ENCODE data around the gene RERE.
"Not testable (repeated sequence)": the region's sequence is repeated elsewhere in the genome, so short reads cannot be mapped to it uniquely, and the experiment has no call there.

Gene RERE

DNA sequence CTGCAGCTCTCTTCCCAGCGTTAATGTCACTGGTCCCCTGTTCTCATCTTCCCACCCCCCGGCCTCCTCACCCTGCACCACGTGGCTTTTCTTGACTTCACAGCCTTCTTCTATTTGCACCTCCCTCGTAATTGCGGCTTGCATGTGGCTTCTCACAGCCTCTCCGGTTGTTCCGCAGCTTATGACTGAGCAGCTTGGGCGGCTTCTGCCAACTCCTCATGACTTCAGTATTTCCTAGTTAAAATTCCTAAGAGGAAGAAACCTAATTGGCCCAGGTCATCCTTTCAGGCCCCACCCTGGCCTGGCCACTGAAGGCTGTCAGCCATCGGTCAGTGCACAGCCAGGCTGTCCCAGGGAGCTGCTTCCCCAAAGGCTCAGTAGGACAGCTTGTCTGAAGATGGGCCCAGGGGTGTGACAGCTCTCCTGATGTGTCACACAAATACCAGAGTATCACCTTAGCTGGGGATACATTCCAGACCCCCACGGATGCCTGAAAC lies 8.6 kb upstream of the RERE start:
- DNase-seq (ENCODE audit: extremely low spot score), result no peak
- TF ChIP-seq, protein P1, sequence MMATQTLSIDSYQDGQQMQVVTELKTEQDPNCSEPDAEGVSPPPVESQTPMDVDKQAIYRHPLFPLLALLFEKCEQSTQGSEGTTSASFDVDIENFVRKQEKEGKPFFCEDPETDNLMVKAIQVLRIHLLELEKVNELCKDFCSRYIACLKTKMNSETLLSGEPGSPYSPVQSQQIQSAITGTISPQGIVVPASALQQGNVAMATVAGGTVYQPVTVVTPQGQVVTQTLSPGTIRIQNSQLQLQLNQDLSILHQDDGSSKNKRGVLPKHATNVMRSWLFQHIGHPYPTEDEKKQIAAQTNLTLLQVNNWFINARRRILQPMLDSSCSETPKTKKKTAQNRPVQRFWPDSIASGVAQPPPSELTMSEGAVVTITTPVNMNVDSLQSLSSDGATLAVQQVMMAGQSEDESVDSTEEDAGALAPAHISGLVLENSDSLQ (IDR thresholded peaks at IDR 0.05), result no peak
- no peak for TF ChIP-seq FOXK2 (IDR thresholded peaks at IDR 0.05)
- TF ChIP-seq CTBP1 (IDR thresholded peaks at IDR 0.05; ENCODE audit: borderline replicate concordance), result no peak
- no peak for TF ChIP-seq ARNT (IDR thresholded peaks at IDR 0.05)
- no peak for TF ChIP-seq HDGF (IDR thresholded peaks at IDR 0.05; ENCODE audit: borderline replicate concordance)
- no peak for TF ChIP-seq NFRKB (IDR thresholded peaks at IDR 0.05)
- TF ChIP-seq TARDBP (IDR thresholded peaks at IDR 0.05), result no peak
- TF ChIP-seq SP1 (IDR thresholded peaks at IDR 0.05), result no peak
- TF ChIP-seq LEF1 (IDR thresholded peaks at IDR 0.05; ENCODE audit: borderline replicate concordance), result no peak
- TF ChIP-seq FOXA1 (IDR thresholded peaks at IDR 0.05), result no peak
- TF ChIP-seq SUZ12 (IDR thresholded peaks at IDR 0.05), result no peak
- no peak for TF ChIP-seq FOXM1 (IDR thresholded peaks at IDR 0.05; ENCODE audit: borderline replicate concordance)
- no peak for TF ChIP-seq L3MBTL2 (conservative IDR thresholded peaks at IDR 0.05)
- TF ChIP-seq ELF4 (IDR thresholded peaks at IDR 0.05), result no peak
- TF ChIP-seq ZNF384 (IDR thresholded peaks at IDR 0.05), result no peak
- no peak for TF ChIP-seq BHLHE40 (IDR thresholded peaks at IDR 0.05; ENCODE audit: borderline replicate concordance)
- ChIA-PET CTCF (interaction anchor here (0.7 to 1.1 kb wide), 2 partner anchors 22 to 23 kb away, joined by 3 read pairs; no protein-coding TSS in a partner anchor), POLR2A (interaction anchor here (0.6 kb wide), 1 partner anchor 9 kb away, joined by 3 read pairs; the partner anchor contains the start of gene RERE)

DNA sequence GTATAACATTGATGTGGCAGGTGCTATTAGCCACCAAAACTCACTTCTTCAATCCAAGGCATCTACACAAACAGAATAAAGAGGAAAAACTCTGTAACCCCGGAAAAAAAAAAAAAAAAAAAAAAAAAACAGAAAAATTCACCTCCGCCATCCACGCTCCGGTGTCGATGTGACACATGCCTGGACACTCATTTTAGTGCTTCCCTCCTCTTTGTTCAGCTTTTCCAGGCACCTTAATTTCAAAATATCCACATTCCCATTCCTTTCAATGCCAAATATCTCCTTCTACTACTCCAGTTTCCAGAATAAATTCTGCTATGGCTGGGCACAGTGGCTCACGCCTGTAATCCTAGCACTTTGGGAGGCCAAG lies 5.8 kb upstream of the RERE start:
- no peak for TF ChIP-seq L3MBTL2 (conservative IDR thresholded peaks at IDR 0.05)
- no peak for TF ChIP-seq CTBP1 (IDR thresholded peaks at IDR 0.05; ENCODE audit: borderline replicate concordance)
- TF ChIP-seq FOXK2 (IDR thresholded peaks at IDR 0.05), result no peak
- TF ChIP-seq, protein P1 (IDR thresholded peaks at IDR 0.05), result no peak
- TF ChIP-seq FOXA1 (IDR thresholded peaks at IDR 0.05), result no peak
- no peak for TF ChIP-seq ARNT (IDR thresholded peaks at IDR 0.05)
- TF ChIP-seq NFRKB (IDR thresholded peaks at IDR 0.05), result no peak
- TF ChIP-seq BHLHE40 (IDR thresholded peaks at IDR 0.05; ENCODE audit: borderline replicate concordance), result no peak
- TF ChIP-seq SP1 (IDR thresholded peaks at IDR 0.05), result no peak
- TF ChIP-seq ELF4 (IDR thresholded peaks at IDR 0.05), result no peak
- TF ChIP-seq LEF1 (IDR thresholded peaks at IDR 0.05; ENCODE audit: borderline replicate concordance), result no peak
- POLR2A ChIA-PET, result interaction anchor here (0.7 to 0.9 kb wide), 2 partner anchors 8 to 102 kb away, joined by 3 read pairs; no protein-coding TSS in a partner anchor
- CTCF ChIA-PET, result interaction anchor here (0.6 kb wide), 1 partner anchor 262 kb away, joined by 4 read pairs; no protein-coding TSS in a partner anchor
- no peak for DNase-seq (ENCODE audit: extremely low spot score)

DNA sequence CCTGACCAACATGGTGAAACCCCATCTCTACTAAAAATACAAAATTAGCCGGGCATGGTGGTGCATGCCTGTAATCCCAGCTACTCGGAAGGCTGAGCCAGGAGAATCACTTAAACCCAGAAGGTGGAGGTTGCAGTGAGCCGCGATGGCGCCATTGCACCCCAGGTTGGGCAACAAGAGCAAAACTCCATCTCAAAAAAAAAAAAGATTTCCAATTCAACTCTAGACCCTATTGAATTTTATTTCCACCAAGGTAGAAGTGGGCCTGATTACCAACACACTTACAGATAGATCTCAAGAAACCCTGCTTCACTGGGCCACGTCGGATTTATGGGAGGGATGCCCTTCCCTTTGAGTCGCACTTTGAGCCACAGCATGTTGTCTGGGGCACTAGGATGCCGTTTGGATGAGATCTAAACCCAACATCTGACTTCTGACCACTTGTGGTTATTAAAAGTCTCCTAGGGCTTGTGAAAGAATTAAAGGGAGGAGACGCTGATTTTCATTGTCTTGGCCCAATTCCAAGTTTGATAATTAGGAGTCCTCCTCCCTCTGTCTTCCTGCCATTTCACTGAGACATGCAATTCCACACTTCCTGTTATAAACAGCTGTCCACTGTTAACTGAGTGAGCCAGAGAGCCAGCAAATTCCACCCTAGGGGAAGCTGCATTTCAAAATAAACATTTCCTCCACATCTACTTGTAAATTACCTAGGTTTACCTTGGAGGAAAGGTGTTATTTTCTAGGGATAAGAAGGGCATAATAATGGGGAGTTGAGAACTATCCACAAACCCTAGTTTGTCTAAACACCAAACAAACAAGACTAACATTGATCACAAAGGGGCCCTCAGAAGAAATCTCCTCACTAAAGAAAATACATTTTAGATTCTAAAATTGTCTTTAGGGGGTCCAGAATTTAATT lies 5.2 kb upstream of the RERE start:
- DNase-seq (ENCODE audit: extremely low spot score), result peak; percentile 50
- TF ChIP-seq FOXA1 (IDR thresholded peaks at IDR 0.05) (no peak), NFRKB (IDR thresholded peaks at IDR 0.05) (no peak), ELF4 (IDR thresholded peaks at IDR 0.05) (no peak), FOXK2 (IDR thresholded peaks at IDR 0.05) (no peak), FOXM1 (IDR thresholded peaks at IDR 0.05; ENCODE audit: borderline replicate concordance) (no peak), SUZ12 (IDR thresholded peaks at IDR 0.05) (no peak), TARDBP (IDR thresholded peaks at IDR 0.05) (no peak), L3MBTL2 (conservative IDR thresholded peaks at IDR 0.05) (no peak), HDGF (IDR thresholded peaks at IDR 0.05; ENCODE audit: borderline replicate concordance) (no peak), ARNT (IDR thresholded peaks at IDR 0.05) (no peak), LEF1 (IDR thresholded peaks at IDR 0.05; ENCODE audit: borderline replicate concordance) (no peak), CTBP1 (IDR thresholded peaks at IDR 0.05; ENCODE audit: borderline replicate concordance) (no peak)
- TF ChIP-seq, protein P1 (IDR thresholded peaks at IDR 0.05), result no peak
- CTCF ChIA-PET, result interaction anchor here (0.8 to 2.8 kb wide), 2 partner anchors 26 to 36 kb away, joined by 3 to 18 read pairs; no protein-coding TSS in a partner anchor
- POLR2A ChIA-PET, result interaction anchor here (0.7 to 1.2 kb wide), 4 partner anchors 9 to 102 kb away, joined by 3 read pairs; no protein-coding TSS in a partner anchor

DNA sequence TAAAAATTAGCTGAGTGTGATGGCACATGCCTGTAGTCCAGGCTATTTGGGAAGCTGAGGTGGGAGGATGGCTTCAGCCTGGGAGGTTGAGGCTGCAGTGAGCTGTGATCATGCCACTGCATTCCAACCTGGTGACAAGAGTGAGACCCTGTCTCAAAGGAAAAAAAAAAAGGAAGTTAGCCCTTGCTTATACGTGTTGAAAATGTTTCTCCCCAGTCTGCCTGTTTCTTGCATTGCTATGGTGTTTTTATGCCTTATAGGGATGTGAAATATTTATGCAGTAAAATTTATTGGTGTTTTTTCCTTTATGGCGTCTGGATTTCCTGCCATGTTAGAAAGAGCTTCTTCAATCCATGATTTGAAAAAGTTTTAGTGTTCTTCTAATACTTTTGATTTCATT lies 3.6 kb upstream of the RERE start:
- POLR2A ChIA-PET, result interaction anchor here (0.6 to 1.2 kb wide), 8 partner anchors 10 to 322 kb away, joined by 3 to 5 read pairs (median 3); no protein-coding TSS in a partner anchor
- TF ChIP-seq NFRKB (IDR thresholded peaks at IDR 0.05) (no peak), CTBP1 (IDR thresholded peaks at IDR 0.05; ENCODE audit: borderline replicate concordance) (no peak), ZNF384 (IDR thresholded peaks at IDR 0.05) (peak; percentile 56)
- no peak for DNase-seq (ENCODE audit: extremely low spot score)

DNA sequence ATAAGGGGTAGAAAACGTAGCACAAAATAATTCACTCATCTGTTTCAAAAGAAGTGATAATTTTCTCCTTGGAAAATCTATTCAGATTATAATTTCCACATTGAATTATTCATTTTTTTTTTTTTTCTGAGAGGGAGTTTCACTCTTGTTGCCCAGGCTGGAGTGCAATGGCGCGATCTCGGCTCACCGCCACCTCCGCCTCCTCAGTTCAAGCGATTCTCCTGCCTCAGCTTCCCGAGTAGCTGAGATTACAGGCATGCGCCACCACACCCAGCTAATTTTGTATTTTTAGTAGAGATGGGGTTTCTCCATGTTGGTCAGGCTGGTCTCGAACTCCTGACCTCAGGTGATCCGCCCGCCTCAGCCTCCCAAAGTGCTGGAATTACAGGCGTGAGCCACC lies 1.3 kb upstream of the RERE start:
- DNase-seq (ENCODE audit: extremely low spot score); POLR2A ChIA-PET: not testable (repeated sequence)
- CTCF ChIA-PET, result interaction anchor here (1.2 kb wide), 1 partner anchor 30 kb away, joined by 3 read pairs; no protein-coding TSS in a partner anchor

More for the DNA sequence above, 3.6 kb upstream of the RERE start:
- CTCF ChIA-PET, result interaction anchor here (0.7 to 2.8 kb wide), 6 partner anchors 15 to 1117 kb away, joined by 3 to 18 read pairs (median 5); no protein-coding TSS in a partner anchor

DNA sequence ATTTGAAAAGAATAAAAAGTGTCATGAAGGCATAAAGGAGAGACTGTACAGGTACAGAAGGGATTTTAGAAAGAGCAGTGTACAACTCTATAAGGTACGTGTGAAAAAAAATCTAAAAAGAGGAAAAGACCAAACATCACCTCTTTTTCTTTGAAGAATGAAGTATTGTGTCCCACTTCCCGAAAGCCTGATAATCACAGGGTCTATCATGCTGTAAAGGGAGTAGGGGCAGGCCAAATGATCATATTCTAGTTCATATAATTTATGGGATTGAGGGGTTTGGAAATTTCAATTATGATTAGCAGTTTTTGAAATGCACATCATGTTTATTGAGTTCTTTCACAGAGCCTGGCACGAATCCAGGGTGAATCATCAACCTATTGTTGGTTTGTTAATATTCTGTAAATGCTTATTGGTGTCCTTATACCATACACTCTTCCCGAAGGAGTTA lies 910 bp upstream of the RERE start:
- POLR2A ChIA-PET, result no interaction called here
- TF ChIP-seq FOXA1 (IDR thresholded peaks at IDR 0.05) (no peak), ARNT (IDR thresholded peaks at IDR 0.05) (no peak), HDGF (IDR thresholded peaks at IDR 0.05; ENCODE audit: borderline replicate concordance) (no peak), SUZ12 (IDR thresholded peaks at IDR 0.05) (no peak), ELF4 (IDR thresholded peaks at IDR 0.05) (no peak), LEF1 (IDR thresholded peaks at IDR 0.05; ENCODE audit: borderline replicate concordance) (no peak), ZNF384 (IDR thresholded peaks at IDR 0.05) (no peak), L3MBTL2 (conservative IDR thresholded peaks at IDR 0.05) (no peak), TARDBP (IDR thresholded peaks at IDR 0.05) (no peak), SP1 (IDR thresholded peaks at IDR 0.05) (no peak), NFRKB (IDR thresholded peaks at IDR 0.05) (no peak), FOXM1 (IDR thresholded peaks at IDR 0.05; ENCODE audit: borderline replicate concordance) (no peak), FOXK2 (IDR thresholded peaks at IDR 0.05) (no peak)
- TF ChIP-seq, protein P1 (IDR thresholded peaks at IDR 0.05), result no peak
- no peak for DNase-seq (ENCODE audit: extremely low spot score)
- CTCF ChIA-PET, result no interaction called here
